ENCODE results near the gene LURAP1L.

LURAP1L gene

GRCh38 chr9:12843735-12844134 lies 68.9 kb downstream of the LURAP1L start:
- H3F3A ChIP-seq (ENCODE audit: insufficient read depth, low read length): no peaks in the 10 kb centered on the region
- H3K79me2 ChIP-seq (ENCODE audit: insufficient read depth, low read length): no peaks in the 10 kb centered on the region
- no peaks in the 10 kb centered on the region for H3K9me3 ChIP-seq (ENCODE audit: low read length)
- no peaks in the 10 kb centered on the region for H3K9me2 ChIP-seq (ENCODE audit: low read depth, low read length)
- H3K4me2 ChIP-seq (ENCODE audit: low read length): no peak overlapping the region
- H2AFZ ChIP-seq (ENCODE audit: low read length): no peak overlapping the region
- no peak overlapping the region for H3K4me3 ChIP-seq (ENCODE audit: low read depth, low read length, poor library complexity, severe bottlenecking)
- no peak for TF ChIP-seq EZH2 (IDR thresholded peaks at IDR 0.05; ENCODE audit: borderline replicate concordance, low read length)
- no peak for TF ChIP-seq CTCF (IDR thresholded peaks at IDR 0.05; ENCODE audit: low read length)
- no peak overlapping the region for H3K27ac ChIP-seq (ENCODE audit: low read depth, low read length, poor library complexity, severe bottlenecking)
- no peaks in the 10 kb centered on the region for H3K36me3 ChIP-seq (ENCODE audit: insufficient read depth, low read length)
- no peaks in the 10 kb centered on the region for H3K27me3 ChIP-seq (ENCODE audit: insufficient read depth, low read length)
- H3K9ac ChIP-seq (ENCODE audit: low read length): no peak overlapping the region
- no peaks in the 10 kb centered on the region for H4K20me1 ChIP-seq (ENCODE audit: insufficient read depth, low read length)
- no peaks in the 10 kb centered on the region for H3K4me1 ChIP-seq (ENCODE audit: insufficient read depth, low read length, severe bottlenecking)

- Histone ChIP-seq H3K4me3 (ENCODE audit: low read depth, low read length, poor library complexity, severe bottlenecking) (no peak overlapping the region), H3K27ac (ENCODE audit: low read depth, low read length, poor library complexity, severe bottlenecking) (no peak overlapping the region), H3K9me2 (ENCODE audit: low read depth, low read length) (no peaks in the 10 kb centered on the region), H4K20me1 (ENCODE audit: insufficient read depth, low read length) (no peaks in the 10 kb centered on the region), H3F3A (ENCODE audit: insufficient read depth, low read length) (no peaks in the 10 kb centered on the region), H3K9ac (ENCODE audit: low read length) (no peak overlapping the region), H3K79me2 (ENCODE audit: insufficient read depth, low read length) (no peaks in the 10 kb centered on the region), H3K9me3 (ENCODE audit: low read length) (no peaks in the 10 kb centered on the region), H3K27me3 (ENCODE audit: insufficient read depth, low read length) (no peaks in the 10 kb centered on the region), H3K4me2 (ENCODE audit: low read length) (no peak overlapping the region), H2AFZ (ENCODE audit: low read length) (no peak overlapping the region), H3K4me1 (ENCODE audit: insufficient read depth, low read length, severe bottlenecking) (no peaks in the 10 kb centered on the region), H3K36me3 (ENCODE audit: insufficient read depth, low read length) (no peaks in the 10 kb centered on the region)
- TF ChIP-seq CTCF (IDR thresholded peaks at IDR 0.05; ENCODE audit: low read length): no peak
- TF ChIP-seq EZH2 (IDR thresholded peaks at IDR 0.05; ENCODE audit: borderline replicate concordance, low read length): no peak
Observed at GRCh38 chr9:12846035-12846434, 71.2 kb downstream of the LURAP1L start.

GRCh38 chr9:12847561-12847960 lies 72.7 kb downstream of the LURAP1L start:
- Histone ChIP-seq H3K36me3 (ENCODE audit: insufficient read depth, low read length) (no peaks in the 10 kb centered on the region), H4K20me1 (ENCODE audit: insufficient read depth, low read length) (no peaks in the 10 kb centered on the region), H3K4me1 (ENCODE audit: insufficient read depth, low read length, severe bottlenecking) (no peaks in the 10 kb centered on the region), H2AFZ (ENCODE audit: low read length) (no peak overlapping the region), H3K27me3 (ENCODE audit: insufficient read depth, low read length) (no peaks in the 10 kb centered on the region), H3K4me3 (ENCODE audit: low read depth, low read length, poor library complexity, severe bottlenecking) (no peak overlapping the region), H3K79me2 (ENCODE audit: insufficient read depth, low read length) (no peaks in the 10 kb centered on the region), H3K27ac (ENCODE audit: low read depth, low read length, poor library complexity, severe bottlenecking) (no peak overlapping the region), H3F3A (ENCODE audit: insufficient read depth, low read length) (no peaks in the 10 kb centered on the region), H3K9me2 (ENCODE audit: low read depth, low read length) (no peaks in the 10 kb centered on the region), H3K4me2 (ENCODE audit: low read length) (no peak overlapping the region), H3K9me3 (ENCODE audit: low read length) (no peaks in the 10 kb centered on the region), H3K9ac (ENCODE audit: low read length) (no peak overlapping the region)
- TF ChIP-seq EZH2 (IDR thresholded peaks at IDR 0.05; ENCODE audit: borderline replicate concordance, low read length) (no peak), CTCF (IDR thresholded peaks at IDR 0.05; ENCODE audit: low read length) (no peak)

Data from OCI-LY1 (cell line).